Measurements from ENCODE around the gene SLC26A6. TPM values are rescaled to one million over a fixed set of nuclear protein-coding genes. Genes with fewer than 3 reads are reported as not detected.
A peak's percentile ranks its signal among the peaks of the same experiment; 100 is the strongest.

Gene SLC26A6
- total RNA-seq, 1 experiment from 2014 or later = 11.3 TPM

DNA sequence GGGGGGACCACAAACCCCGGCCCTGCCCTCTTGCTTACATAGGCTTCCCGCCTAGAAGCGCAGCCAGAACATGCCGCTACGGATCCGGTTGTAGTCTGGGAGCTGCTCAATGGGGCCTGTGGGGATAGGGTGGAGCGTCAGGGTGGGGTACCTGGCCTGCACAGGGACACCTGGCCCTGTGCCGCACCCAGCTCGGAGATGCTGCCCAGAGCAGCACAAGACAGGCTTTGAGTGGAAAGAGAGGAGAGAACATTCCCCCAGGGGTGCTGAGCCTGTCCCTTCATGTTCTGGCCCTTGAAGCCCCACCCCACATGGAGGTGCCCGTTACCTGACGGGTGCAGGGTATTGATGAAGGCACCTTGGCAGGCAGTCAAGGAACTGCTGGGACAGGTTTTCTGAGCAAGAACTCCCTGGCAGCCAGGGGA lies 36.2 kb downstream of the SLC26A6 start:
- no peak for DNase-seq (ENCODE audit: low read depth)

DNA sequence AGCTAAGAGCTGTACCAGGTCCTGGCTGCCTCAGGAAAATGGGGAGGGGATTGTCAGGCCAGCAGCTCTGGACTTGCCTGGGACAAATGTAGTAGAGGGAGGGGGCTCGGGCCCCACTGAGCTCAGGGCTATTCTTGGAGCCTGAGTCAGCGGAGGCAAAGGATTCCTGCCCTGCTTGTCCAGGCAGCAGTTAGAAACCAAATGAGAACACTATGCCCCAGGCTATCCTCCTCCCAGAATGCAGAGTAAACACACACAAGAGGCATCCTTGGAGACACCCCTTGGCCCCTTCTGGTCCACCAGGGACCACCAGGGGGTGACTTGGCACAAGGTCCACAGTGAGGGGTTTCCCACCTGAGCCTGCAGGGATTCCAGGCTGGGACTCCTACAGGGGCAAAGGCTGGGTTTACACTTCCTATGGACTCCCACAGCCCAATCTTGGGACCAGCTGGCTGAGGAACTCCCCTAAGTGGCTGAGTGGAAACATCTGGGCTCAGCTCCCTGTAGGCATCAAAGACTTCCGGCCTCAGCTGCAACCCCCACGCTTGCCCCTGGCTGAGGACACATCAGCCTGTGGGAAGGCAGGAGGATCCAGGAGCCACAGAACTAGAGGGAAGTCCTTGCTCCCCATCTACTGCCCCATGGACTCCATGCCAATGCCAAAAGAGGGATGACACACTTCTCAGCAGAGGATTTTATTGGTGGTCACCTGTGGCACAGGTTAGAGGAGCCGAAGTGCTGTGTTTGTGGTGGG lies 36.8 kb downstream of the SLC26A6 start:
- DNase-seq (ENCODE audit: low read depth) = peak; percentile 94

DNA sequence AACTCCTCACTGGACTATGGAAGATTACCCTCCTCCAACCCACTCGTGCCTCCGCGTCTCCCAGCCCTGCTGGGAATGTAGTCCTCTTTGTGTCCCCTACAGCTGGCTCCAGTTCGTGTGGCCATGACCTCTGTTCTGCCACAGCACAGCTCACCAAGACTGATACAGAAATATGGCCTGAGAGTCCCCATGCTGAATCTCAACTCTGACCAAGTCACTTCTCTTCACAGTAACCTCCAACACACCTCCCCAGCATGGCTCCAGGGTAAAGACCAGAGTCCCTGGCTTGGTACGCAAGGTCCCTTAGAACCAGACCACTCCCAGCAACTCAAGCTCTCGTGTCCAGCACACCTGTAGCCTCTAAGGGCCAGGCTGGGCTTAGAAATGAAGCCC lies 37.9 kb downstream of the SLC26A6 start:
- no peak for DNase-seq (ENCODE audit: low read depth)

DNA sequence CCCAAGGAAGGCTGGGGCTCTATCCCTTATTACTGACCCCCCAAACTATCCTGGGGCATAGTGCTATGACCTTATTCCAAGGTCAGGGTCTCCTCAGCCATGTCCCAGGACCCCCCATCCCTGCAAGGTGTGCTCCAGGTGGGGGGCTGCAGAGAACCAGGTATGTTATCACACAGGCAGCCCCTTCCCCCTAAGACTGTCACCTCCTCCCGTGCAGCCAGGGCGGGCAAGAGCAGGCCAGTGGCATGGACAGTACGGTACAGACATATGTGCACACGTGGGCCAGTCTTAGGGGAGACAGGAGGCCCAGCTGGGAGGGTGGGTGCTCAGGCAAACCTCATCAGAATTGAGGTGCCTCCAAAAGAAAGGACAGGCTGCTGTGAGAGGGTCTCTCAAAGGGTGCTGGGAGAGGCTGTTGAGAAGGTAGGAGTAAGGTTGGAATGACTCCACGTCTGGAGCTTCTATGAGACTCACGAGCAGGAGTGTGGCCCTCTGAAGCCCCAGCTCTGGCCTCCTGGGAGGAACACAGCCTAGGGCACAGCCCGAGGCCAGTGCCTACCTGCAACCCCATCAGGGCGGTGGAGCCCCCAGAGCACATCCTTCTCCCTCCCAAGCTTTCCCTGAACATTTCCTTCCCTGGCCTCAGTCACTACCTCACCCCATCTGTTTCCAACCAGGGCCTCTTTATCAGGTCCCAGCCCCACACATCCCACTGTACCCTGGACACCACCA lies 38.4 kb downstream of the SLC26A6 start:
- no peak for DNase-seq (ENCODE audit: low read depth)

DNA sequence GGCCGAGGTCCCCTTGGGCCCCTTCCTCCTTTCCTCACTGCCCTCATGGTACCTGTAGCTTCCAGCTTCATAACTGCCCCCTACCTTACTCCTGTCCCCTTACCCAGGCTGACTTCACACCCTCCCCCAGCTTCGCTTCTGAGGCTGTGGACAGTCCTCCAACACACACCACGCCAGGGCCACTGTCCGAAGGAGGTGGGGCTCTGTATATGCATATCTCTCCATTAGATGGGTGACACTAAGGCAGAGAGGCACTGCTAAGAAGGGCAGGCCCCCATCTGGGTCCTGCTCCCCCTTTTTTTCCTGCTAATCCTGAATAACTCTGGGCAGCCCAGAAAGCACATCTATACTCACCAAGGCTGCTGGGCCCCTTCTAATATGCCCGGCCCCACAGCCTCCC lies 39.1 kb downstream of the SLC26A6 start:
- DNase-seq (ENCODE audit: low read depth) = no peak

DNA sequence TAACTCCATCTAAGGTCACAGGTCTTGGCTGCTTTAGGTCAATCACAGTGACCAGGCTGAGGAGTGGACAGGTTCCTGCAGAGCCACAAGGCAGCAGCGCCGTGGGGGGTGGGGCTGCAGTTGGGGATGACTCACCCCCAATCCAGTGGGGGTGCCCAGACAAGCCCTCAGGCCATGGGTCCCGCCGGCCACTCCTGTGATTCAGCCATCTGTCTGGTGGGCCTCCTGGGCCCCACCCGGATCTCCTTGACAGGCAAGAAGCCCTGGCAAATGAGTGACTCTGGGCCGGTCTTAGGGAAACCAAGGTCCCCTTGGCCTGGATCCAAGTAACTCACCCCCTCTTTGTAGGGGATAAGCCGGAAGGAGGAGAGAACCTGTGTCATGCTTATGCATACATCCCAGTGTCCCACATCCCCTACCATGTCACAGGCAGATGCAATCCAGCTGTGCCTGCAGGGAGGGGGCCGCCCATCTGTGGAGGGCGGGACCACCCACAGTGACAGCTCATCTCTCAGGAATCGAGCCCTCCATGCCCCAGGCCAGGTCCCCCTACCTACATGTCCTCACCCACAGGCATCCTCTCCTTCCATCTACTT lies 39.6 kb downstream of the SLC26A6 start:
- peak; percentile 97 for DNase-seq (ENCODE audit: low read depth)

DNA sequence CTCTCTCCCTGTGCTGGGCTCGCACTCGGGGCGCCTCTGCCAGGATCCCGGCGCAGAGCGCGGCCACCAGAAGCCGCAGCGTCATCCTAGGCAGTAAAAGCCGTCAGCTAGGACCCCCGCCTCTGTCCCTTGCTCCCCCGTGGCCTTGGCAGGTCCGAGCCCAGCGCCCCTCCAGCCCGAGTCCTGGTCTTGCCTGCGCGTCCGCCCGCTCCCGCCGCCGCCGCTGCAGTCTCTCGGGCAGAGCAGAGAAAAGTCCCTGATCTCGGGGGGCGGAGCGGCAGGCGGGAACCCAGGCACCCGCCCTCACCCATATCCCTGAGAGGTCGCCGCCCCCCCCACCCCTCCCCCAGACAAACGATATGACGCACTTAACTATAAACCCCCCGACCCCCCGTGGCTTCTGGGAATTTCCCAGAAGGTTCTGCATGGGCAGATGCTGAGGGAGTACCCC lies 40.2 kb downstream of the SLC26A6 start, which contains the start of gene COL7A1:
Gene COL7A1 (minus strand): TSS at position 255 of the 451 bp plus-strand sequence. CDS start 170 bp downstream, at position 85.
- no peak for DNase-seq (ENCODE audit: low read depth)

DNA sequence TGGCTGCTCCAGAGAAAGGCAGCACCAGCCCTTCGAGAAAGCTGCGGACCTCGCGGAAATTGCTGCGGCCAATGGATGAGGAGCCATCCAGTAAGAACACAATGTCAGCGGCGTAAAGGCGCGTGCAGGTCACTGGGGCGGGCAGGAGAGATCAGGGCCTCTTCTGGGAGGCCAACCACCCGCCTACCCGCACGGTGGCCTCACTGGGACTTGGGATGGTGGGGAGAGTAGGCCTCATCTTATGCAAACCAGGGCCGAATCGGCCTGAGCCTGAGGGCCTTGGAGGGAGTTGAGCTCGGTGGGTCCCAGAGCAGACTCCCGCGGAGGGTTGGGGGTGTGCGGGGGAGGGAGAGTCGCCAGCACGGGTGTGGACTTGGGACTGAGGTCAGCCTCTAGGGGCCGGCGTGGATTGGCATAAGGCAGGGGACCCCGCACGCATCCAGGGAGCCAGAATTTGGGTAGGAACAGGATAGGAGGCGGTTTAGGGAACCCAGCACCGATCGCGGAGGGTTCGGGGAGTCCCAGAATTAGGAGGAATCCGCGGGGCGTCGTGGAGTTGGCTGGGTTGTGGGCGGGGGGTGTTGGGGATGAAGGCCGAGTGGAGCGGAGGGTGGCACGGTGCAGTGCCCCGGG lies 40.7 kb downstream of the SLC26A6 start:
- peak; percentile 32 for DNase-seq (ENCODE audit: low read depth)

DNA sequence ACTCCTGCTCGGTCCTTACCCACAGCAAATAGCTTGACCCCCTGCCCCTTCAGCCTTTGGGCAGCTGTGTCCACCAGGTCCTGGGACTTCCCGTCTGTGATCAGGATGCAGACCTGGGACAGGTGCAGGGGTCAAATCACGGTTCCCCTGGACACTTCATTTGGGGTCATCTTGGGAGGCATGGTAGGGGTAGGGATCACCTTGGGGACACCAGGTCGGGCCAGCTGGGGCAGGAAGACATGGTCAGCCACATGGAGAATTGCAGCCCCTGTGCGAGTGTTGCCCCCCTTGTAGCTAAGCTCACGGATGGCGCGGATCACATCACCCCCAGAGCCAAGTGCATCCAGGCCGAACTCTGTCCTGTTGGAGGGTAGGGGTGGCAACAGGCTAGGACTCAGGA lies 41.9 kb downstream of the SLC26A6 start:
- no peak for DNase-seq (ENCODE audit: low read depth)

DNA sequence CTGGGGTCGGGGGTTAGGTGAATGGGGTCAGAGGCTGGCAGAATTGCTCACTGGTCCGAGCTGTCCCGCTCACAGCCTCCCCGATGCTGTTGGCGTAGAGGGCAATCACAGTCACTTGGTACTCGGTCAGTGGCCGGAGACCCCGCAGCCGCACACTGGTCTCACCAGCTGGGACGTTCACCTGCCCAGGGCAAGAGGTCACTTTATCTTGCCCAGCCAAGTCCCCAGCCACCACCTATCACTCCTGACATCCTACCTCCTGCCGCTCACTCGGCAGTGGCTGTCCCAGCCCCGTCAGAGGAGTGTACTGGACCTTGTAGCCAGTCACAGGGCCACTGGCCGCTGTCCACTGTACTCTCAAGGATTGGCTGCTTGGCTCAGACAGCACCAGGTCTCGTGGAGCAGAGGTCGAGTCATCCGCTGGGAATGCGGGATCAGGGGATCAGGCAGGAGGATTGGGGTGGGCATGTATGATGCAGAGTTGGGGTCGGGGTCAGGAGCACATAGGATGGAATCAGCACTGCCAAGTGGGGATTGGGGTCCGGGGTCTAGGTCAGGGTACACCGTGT lies 42.7 kb downstream of the SLC26A6 start:
- no peak for DNase-seq (ENCODE audit: low read depth)

DNA sequence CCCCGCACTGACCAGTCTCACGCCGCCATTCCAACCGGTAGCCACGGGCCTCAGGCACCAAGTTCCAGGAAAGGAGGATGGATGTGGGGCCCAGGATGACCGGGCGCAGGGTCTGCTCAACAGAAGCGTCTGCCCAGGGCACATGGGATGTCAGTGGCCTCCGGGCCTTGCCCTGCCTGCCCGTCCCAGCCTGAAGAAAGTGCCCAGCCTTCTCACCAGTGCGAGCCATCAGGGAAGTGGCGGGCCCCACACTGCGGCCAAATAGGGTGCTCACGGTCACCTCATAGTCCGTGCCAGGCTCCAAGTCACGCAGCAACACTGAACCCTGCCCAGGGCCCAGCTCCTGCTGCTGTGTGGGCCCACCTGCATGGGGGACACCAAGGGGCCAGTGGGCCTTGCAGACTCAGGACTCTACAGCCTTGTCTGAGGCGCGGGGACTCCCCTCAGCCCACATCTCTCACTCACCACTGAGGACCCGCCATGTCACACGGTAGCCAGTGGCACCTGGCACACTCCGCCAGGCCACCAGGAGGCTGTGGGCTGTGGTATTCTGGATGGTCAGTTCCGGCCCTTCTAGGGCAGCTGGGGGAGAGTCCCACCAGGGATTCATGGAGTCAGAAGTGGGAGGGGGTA lies 43.3 kb downstream of the SLC26A6 start:
- DNase-seq (ENCODE audit: low read depth) = no peak

DNA sequence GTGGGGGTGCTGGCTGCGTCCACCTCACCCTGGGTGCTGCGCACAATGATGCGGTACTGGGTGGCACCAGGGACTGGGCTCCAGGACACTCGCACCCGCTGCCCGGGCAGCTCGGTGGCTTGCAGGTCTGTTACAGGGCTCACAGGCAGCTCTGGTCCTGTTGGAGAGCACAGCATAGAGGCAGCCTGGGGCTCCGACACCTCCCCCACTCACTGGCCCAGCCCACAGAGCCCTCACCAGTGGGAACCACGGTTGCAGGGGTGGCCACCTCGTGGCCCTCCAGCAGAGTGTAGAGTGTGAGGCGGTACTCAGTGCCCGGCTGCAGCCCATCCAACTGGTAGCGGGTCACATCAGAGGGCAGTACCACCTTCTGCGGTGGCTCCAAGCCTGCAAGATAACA lies 43.8 kb downstream of the SLC26A6 start:
- DNase-seq (ENCODE audit: low read depth) = no peak

DNA sequence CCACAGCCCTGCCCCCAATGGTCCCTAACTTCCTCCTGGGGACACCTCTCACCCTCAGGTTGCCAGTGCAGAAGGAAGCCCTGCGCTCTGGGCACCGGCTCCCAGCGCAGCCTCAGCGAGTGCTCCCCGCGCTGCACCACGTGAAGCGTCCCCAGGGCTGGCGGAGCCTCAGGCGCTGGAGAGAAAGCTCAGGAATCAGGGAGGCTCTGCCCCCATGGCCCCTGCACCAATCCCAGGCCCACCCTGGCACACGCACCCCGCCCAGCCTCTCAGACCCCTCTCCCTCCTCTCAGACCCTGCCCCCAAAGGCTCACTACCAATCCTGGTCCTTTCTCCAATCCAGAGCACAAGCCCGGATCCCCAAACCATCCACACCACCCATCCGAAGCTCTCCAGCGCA lies 47.0 kb downstream of the SLC26A6 start:
- DNase-seq (ENCODE audit: low read depth) = no peak

DNA sequence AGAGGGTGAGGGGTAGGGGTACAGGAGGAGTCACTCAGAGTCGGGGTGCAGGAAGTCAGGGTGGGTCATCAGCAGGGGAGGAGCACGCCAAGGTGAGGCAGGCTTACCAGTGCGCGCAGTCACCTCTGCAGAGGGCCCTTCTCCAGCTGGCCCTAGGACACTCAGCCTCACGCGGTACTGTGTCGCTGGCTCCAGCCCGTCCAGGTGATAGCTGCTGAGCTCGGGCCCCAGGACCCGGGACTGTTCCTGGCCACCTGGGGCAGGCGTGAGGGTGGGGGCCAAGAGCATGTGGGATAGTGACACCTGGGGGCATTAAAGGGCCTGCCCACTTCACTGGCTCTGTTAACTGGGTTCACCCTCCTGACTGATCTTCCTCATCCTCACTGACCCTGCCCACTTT lies 47.6 kb downstream of the SLC26A6 start:
- no peak for DNase-seq (ENCODE audit: low read depth)

DNA sequence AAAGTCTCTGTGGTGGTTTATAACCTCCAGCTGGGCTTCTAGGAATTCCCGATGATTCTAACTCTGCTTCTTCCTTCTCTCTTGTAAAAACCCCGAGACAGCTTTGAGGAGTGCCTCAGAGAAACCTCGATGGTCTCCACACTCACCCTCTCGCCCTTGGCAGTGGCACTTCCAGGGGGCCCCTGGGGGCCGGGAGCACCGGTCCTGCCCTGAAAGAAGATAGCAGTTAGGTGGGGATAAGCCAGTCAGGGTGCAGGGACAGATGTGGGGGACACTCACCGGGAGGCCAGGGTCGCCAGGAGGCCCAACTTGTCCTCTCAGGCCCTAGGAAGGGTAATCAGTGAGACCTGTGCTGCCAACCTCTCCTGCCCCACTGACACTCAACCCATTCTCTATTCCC lies 49.9 kb downstream of the SLC26A6 start:
- DNase-seq (ENCODE audit: low read depth) = no peak

DNA sequence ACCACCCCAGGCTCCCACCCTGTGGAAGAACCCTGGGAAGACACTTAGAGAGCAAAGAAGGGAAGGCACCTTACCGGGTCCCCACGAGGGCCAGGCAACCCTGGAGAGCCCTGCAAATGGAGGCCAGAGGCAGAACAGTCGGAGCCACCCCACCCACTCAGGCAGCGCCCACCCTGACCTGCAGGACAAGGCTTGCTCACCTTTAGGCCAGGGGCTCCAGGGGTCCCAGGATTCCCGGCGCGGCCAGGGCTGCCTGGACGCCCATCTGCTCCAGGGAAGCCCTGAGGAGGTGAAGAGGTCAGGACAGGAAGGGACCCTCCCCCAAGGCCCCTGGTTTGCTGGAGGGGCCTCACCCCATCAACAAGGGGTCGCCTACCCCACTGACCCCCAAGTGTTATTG lies 50.4 kb downstream of the SLC26A6 start:
- DNase-seq (ENCODE audit: low read depth) = no peak

DNA sequence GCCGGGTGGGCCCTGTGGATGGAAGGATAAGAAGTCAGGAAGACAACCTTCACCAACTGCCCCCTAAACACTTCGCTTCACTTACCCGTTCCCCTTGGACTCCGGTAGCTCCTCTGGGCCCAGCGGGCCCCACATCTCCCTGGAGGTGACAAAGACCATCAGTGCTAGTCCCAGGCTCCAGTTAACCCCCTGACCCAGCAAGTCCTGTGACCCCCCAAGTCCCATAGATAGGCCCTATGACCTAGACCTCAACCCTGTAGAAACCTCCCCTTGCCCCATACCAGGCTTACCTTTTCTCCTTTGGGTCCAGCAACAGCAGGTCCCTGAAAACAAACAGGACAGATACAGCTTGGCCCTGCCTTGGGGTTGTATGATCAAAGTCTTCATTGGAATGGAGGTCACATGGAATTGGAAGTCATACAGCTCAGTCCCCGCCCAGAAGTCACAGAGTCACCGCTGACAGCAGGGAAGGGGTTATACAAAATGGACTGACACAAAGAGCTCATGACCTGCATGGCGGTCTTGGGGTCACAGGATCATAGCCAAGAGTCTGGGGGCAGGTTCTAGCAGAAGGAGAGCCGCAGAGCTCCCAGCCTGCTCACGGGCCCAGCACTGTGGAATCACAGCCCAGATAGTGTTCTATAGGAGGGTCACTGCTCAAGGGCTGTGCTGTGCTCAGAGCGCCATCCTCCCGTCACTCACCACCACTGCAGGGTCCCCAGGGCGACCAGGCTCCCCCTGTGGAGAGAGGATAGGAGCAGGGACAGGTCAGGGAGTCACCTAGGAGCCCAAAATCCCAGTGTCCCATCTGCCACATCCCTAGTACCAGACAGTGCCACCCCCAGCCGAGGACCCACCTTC lies 53.4 kb downstream of the SLC26A6 start:
- DNase-seq (ENCODE audit: low read depth) = no peak

DNA sequence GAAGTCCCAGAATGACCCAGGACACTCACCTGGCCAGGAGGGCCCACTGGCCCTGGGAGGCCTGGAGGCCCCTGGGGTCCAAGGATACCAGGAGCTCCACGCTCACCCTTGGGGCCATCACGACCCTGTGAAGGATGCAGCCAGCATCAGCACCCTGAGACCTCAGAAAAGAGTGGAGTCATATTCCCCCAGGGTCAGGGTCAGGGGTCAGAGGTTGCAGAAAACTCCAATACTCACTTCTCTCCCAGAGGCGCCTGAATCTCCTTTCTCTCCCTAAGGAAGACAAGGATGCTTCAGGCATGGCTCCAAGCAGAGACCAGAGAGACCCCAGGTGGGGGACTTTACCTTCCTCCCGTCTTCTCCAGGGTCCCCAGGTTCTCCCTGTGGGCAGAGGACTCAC lies 58.6 kb downstream of the SLC26A6 start:
- DNase-seq (ENCODE audit: low read depth) = no peak
